NCI-H1105 (cell line): ENCODE results near the gene TFPI.

Source experiments
- DNase-seq: peaks from one replicate; lab custom pipeline; 2025; lab: John Stamatoyannopoulos, UW

TFPI gene

GRCh38 chr2:187466129-187466792 lies 88.0 kb downstream of the TFPI start:
- no peak for DNase-seq

DNA sequence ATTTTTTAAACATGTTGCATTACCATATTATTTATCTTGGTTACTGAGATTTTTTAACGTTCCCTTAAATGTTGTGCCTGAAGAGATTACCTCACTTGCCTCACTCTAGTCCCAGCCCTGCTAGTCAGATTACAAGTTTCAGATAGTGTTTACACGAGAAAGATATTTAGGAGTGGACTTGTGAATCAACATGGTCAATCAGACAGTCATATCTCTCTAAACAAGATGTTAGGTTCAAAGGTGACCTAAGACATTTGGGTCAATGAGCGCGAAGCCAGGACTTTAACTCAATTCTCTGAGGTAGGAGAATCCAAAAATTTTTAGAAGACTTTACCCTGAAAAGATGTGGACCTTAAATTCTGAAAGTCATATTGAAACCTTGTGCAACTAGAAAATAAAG lies 91.4 kb downstream of the TFPI start:
- DNase-seq, result no peak

- DNase-seq, result no peak
Measured at GRCh38 chr2:187461294-187462261, 92.7 kb downstream of the TFPI start.

GRCh38 chr2:187459256-187459655 lies 95.0 kb downstream of the TFPI start:
- no peak for DNase-seq

GRCh38 chr2:187453078-187453641 lies 101.1 kb downstream of the TFPI start:
- peak; percentile 27 for DNase-seq

DNA sequence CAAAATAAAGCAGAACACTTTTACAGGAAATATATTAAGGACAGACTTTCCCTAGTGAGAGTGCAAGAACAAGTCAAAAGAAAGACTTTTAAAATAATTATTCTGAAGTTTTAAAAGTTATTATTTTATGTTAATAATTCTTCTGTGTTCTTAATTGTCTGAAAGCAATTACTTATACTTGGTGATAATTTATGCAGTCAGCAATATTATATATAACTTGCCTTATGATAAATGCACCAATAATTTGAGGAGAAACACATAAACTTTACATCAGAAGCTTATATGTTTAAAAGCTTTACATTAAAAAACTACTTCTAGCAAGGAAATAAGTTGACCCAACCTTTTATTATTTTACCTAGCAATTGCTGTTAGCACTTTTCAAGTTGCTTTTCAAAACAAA lies 102.7 kb downstream of the TFPI start:
- DNase-seq, result no peak

- DNase-seq, result no peak
Measured at GRCh38 chr2:187447336-187447735, 106.9 kb downstream of the TFPI start.

DNA sequence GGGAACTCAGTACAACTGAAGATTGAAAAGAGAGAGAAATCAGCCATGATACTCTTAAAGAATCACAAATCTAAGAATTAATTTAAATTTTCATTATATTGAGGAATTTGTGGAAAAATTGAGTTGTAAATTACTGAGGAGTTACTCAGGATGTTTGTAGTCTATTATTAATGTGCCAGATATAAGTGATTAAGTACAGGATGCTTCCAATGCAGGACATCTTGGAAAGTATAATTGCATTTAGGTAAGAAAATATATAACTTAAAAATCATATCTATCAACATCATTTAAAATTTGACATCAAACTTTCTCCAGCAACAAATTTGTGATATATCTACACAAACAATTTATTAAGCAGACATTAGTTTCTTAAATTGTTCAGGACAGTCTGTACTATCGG lies 107.5 kb downstream of the TFPI start:
- DNase-seq, result no peak

- DNase-seq, result no peak
Measured at GRCh38 chr2:187445051-187445450, 109.2 kb downstream of the TFPI start.

GRCh38 chr2:187442778-187443177 lies 111.5 kb downstream of the TFPI start:
- no peak for DNase-seq

DNA sequence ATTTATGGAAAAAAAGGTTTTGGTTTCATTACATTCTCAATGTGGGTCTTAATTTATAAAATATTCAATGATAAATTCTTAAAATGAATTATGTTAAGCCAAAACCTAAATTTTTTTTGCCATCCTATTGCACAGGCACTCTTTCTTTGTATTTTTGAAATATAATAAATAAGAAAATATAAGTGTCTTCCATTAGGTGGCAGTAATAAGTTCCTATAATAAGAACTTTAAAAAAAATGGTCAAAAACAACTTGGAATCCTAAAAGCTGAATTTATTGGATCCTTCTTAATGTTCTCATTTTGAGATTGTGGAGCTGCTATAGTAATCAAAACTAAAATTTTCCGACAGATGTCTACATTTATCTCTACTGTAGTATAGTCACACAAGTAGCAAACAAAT lies 111.9 kb downstream of the TFPI start:
- no peak for DNase-seq

GRCh38 chr2:187440101-187440675 lies 114.0 kb downstream of the TFPI start:
- no peak for DNase-seq

DNA sequence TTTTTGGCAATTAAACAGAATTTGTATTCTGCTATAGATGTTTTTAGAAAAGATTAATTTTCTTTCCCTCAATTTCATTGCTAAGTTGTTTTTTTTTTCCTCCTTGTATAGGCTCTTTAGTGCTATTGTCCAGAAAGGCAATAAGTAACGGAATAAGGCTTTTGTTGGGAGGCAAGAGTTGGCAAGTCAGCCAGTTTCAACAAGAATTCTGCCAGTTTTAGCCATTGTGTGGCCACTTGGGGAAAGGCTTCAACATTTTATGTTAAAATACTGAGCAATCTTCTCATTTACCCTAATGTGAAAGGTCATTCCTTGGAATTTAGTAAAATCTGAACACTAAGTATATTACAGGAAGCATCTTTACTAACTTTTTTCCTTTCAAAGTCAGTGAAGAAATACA lies 115.8 kb downstream of the TFPI start:
- no peak for DNase-seq

DNA sequence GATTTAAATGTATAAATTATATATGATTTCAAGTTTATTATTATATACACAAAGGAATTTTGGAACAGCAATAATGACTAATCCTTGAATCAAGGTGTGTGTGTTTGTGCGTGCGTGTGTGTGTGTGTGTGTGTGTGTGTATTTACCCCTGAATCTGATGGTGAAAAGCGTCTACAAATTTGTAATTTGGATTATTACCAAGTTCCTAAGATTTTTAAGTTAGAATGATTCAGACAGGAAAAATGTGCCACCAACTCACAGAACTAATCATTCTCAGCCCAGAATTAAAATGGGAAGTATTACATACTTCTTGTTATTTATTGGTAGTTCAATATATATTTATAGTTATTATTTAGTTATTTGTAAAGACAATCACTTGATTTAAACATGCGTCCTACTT lies 118.5 kb downstream of the TFPI start:
- DNase-seq, result no peak

DNA sequence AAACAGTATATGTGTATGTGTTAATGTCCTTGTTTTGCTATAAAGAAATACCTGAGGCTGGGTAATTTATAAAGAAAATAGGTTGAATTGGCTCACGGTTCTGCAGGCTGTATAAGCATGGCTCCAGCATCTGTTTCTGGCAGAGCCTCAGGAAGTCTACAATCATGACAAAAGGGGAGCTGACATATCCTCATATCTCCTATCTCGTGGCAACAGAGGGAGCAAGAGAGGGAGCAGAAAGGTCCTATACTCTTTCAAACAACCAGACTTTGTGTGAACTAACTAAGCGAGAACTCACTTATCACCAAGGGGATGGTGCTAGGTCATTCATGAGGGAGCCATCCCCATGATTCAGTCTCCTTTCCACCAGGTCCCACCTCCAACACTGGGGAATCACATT lies 119.2 kb downstream of the TFPI start:
- no peak for DNase-seq

GRCh38 chr2:187434342-187434785 lies 119.9 kb downstream of the TFPI start:
- no peak for DNase-seq

- DNase-seq, result no peak
Measured at GRCh38 chr2:187431911-187432310, 122.3 kb downstream of the TFPI start.

DNA sequence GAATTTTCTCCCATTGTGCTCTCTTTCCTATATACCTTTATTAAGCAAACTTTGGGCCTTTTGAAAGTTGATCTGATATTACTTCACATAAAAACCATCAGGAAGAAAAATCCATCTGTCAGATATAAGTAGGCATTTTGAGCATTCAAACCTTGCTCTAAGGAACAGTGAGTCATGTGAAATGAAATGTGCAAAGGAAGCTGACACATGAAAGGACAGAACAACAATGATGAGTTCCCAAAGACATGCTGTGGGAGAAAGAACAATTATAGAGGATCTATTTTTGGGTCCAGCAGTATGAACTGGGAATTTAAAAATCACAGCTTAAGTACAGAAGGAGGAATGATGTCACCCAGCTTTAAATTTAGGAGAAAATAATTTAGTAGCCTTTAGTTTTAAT lies 124.2 kb downstream of the TFPI start:
- DNase-seq, result no peak

- DNase-seq, result no peak
Measured at GRCh38 chr2:187424146-187424545, 130.1 kb downstream of the TFPI start.

DNA sequence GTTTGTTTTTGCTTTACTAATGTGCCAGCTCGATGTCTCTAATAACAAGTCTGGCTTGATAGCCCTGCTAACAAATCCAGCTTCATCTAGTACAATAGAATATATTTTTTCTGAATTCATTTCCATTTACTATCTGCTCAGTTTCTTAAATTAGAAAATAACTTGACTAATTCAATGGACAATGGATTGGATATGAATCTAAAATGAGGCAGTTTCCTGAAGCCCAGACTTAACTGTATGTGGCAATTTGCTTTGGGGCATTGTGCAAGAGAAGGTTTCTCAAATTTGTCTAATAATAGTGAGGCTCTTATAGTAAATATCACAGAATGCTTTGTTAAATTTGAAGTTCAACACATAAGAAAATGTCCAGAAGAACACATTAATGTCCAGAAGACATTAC lies 132.0 kb downstream of the TFPI start:
- DNase-seq, result no peak

- DNase-seq, result no peak
Measured at GRCh38 chr2:187421519-187421918, 132.7 kb downstream of the TFPI start.

DNA sequence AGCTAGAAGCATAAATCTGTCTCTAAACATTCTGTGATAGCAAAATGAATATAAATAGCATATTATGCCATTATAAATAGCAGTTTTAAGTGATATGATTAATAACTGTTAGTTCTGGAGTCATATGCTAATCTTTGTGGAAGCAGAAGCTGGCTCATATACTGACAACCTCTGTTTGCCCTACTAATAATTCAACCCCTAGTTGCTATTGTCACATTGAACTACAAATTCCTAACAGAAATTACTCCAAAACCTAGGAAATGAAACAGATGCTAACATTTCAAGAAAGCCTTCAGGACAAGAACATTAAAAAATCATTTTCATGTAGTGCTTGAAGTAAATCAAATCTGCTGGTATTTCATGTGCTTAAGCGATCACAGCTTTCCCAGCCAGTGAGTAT lies 134.4 kb downstream of the TFPI start:
- no peak for DNase-seq

DNA sequence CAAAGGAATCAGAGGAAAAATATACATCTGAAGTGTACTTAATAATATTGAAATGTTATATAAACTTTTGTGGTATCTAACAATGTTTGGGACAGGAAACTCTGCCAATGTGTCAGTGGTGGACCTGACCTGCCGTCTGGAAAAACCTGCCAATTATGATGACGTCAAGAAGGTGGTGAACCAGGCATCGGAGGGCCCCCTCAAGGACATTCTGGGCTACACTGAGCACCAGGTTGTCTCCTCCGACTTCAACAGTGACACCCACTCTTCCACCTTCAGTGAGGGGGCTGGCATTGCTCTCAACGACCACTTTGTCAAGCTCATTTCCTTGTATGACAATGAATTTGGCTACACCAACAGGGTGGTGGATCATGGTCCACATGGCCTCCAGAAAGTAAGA lies 138.8 kb downstream of the TFPI start:
- DNase-seq, result no peak
